Upper lobe of left lung (tissue), 4 donors: ENCODE measurements around the gene TMEM38B.

ENCODE experiments used
- CTCF ChIP-seq, 6 experiments: fragments of 450-650 bp in 4 of 6; fragments of 200-600 bp in 2 of 6; sonication (generic) in 2 of 6; IDR thresholded peaks; one replicate each; pipeline ENCODE4 v1.5.1; 2016 to 2019; ENCODE audit warnings: antibody characterized with exemption in 6 of 6
- EP300 ChIP-seq, 4 donors: sonication (generic); formaldehyde crosslinking; IDR thresholded peaks; one replicate each; pipeline ENCODE4 v1.5.1; 2017; ENCODE audit warnings: antibody characterized with exemption in 4 of 4, control low read depth in 2 of 4
- POLR2A ChIP-seq, 4 donors: fragments of 450-650 bp; IDR thresholded peaks; one replicate each; pipeline ENCODE4 v1.5.1; 2016 to 2017; ENCODE audit warnings: antibody characterized with exemption in 4 of 4, mild to moderate bottlenecking in 2 of 4
- POLR2AphosphoS5 ChIP-seq, 2 donors: sonication (generic); formaldehyde crosslinking; IDR thresholded peaks; one replicate each; pipeline ENCODE4 v1.5.1; 2017; ENCODE audit warnings: antibody characterized with exemption in 2 of 2

GRCh38 chr9:105667867-105668266, 26.5 kb upstream of the TMEM38B start:
- TF ChIP-seq CTCF (IDR thresholded peaks at IDR 0.05) (no peak), POLR2A (IDR thresholded peaks at IDR 0.05) (no peak), POLR2AphosphoS5 (IDR thresholded peaks at IDR 0.05) (no peak), EP300 (IDR thresholded peaks at IDR 0.05) (no peak)
